ENCODE data around the gene KCNH6.

KCNH6 gene

DNA sequence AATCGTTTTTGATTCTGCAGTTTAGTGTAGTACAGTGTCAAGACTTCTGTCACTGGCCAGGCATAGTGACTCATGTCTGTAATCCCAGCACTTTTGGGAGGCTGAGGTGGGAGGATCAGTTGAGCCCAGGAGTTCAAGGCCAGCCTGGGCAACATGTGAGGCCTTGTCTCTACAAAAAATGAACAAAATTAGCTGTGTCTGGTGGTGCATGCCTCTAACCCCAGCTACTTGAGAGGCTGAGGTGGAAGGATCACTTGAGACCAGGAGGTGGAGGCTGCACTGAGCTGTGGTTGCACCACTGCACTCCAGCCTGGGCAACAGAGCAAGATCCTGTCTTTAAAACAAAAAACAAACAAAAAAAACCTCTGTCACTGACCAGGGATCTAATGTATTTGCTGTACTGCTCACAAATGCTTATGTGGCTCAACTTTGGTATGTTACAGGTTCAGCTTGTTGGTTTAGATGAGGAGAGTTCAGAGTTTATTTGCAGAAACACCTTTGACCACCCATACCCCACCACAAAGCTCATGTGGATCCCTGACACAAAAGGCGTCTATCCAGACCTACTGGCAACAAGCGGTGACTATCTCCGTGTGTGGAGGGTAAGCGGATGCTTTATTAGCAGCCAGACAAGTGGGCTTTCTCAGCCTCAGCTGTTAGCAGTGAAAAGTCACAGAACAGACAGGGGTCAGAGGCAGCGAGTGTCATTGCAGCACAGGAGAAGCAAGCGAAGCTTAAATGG is 55.0 kb downstream of the KCNH6 start:
- H3K36me3 ChIP-seq (ENCODE audit: insufficient read depth, low read length) = peaks cover 27% of the 10 kb centered on the region
- no peak overlapping the region for H3K27ac ChIP-seq (ENCODE audit: low read depth, low read length)
- no peak overlapping the region for H3K9ac ChIP-seq (ENCODE audit: low read length)

DNA sequence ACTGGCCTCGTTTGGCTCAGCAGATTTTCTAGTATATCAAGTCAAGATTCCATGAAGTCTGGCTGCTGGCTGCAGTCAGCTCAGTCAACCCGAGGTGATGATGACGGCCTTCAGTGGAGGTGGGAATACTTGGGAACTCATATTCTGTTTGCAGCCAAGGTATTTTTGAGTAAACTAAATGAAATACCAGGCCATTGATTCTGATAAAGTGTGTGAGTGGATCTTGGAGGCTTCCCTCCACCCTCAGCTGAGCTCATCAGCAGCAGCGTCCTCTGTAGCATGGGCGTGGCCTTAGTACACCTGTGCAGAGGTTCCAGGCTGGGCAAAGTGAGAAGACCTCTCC is 55.6 kb downstream of the KCNH6 start:
- Histone ChIP-seq H3K4me3 (ENCODE audit: low read depth in 1 of 2, low read length in 2 of 2) (no peak overlapping the region), H3K9me3 (ENCODE audit: low read length) (no peaks in the 10 kb centered on the region), H3K36me3 (ENCODE audit: insufficient read depth, low read length) (peaks cover 33% of the 10 kb centered on the region), H3K27me3 (ENCODE audit: control insufficient read depth in 1 of 2, insufficient read depth in 2 of 2, low read length in 2 of 2) (no peaks in the 10 kb centered on the region), H3K9ac (ENCODE audit: low read length) (no peak overlapping the region), H3K4me1 (ENCODE audit: insufficient read depth, low read length) (no peaks in the 10 kb centered on the region), H3K27ac (ENCODE audit: low read depth, low read length) (no peak overlapping the region)

More for the DNA sequence above, 55.0 kb downstream of the KCNH6 start:
- Histone ChIP-seq H3K4me1 (ENCODE audit: insufficient read depth, low read length) (no peaks in the 10 kb centered on the region), H3K4me3 (ENCODE audit: low read depth in 1 of 2, low read length in 2 of 2) (no peak overlapping the region), H3K9me3 (ENCODE audit: low read length) (no peaks in the 10 kb centered on the region), H3K27me3 (ENCODE audit: control insufficient read depth in 1 of 2, insufficient read depth in 2 of 2, low read length in 2 of 2) (no peaks in the 10 kb centered on the region)

DNA sequence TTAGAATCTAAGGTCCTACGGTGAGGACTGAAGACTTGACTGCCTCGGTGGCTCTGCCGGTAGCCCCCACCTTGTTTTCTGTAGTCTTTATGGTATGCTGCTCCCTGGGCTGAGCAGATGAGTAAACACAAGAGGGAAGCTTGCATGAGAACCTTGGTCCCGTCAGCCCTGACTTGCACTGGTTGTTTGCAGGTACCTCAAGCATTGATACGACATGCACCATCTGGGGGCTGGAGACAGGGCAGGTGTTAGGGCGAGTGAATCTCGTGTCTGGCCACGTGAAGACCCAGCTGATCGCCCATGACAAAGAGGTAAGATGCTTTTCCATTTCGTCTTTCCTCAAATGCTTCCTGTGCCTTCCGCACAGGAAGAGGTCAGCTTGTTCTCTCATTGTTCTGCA is 56.5 kb downstream of the KCNH6 start:
- Histone ChIP-seq H3K27ac (ENCODE audit: low read depth, low read length) (no peak overlapping the region), H3K9ac (ENCODE audit: low read length) (no peak overlapping the region), H3K4me1 (ENCODE audit: insufficient read depth, low read length) (no peaks in the 10 kb centered on the region), H3K4me3 (ENCODE audit: low read depth in 1 of 2, low read length in 2 of 2) (no peak overlapping the region), H3K27me3 (ENCODE audit: control insufficient read depth in 1 of 2, insufficient read depth in 2 of 2, low read length in 2 of 2) (no peaks in the 10 kb centered on the region), H3K9me3 (ENCODE audit: low read length) (no peaks in the 10 kb centered on the region), H3K36me3 (ENCODE audit: insufficient read depth, low read length) (peaks cover 37% of the 10 kb centered on the region)

DNA sequence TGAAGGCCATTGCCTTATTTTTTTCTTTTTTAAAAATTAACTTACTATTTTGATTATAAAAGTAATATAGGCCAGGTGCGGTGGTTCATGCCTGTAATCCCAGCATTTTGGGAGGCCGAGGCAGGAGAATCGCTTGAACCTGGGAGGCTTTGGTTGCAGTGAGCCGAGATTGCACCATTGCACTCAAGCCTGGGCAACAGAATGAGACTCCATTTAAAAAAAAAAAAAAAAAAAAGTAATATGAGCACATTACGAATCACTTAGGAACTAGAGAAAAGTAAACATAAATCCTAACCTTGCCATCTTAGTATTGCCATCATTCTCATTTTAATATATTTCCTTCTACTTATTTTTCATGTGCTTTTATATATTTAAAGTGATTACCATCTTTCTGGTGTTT is 64.6 kb downstream of the KCNH6 start:
- Histone ChIP-seq H3K9ac (ENCODE audit: low read length) (no peak overlapping the region), H3K27ac (ENCODE audit: low read depth, low read length) (no peak overlapping the region), H3K9me3 (ENCODE audit: low read length) (no peaks in the 10 kb centered on the region), H3K4me1 (ENCODE audit: insufficient read depth, low read length) (no peaks in the 10 kb centered on the region), H3K27me3 (ENCODE audit: control insufficient read depth in 1 of 2, insufficient read depth in 2 of 2, low read length in 2 of 2) (no peaks in the 10 kb centered on the region), H3K4me3 (ENCODE audit: low read depth in 1 of 2, low read length in 2 of 2) (no peak overlapping the region), H3K36me3 (ENCODE audit: insufficient read depth, low read length) (peaks cover 67% of the 10 kb centered on the region)

DNA sequence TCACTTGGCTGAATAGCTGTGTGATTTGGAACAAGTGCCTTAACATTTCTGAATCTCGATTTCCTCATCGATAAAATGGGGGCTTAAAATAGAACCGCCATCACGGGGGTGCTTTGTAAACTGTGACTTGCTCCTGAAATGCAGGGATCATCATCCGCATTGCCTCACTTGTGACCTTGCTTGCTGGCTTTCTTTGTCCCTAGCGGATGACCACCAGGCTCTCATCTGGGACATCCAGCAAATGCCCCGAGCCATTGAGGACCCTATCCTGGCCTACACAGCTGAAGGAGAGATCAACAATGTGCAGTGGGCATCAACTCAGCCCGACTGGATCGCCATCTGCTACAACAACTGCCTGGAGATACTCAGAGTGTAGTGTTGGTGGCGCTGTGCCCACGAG is 65.6 kb downstream of the KCNH6 start:
- no peak overlapping the region for H3K9ac ChIP-seq (ENCODE audit: low read length)
- no peak overlapping the region for H3K27ac ChIP-seq (ENCODE audit: low read depth, low read length)
- no peak overlapping the region for H3K4me3 ChIP-seq (ENCODE audit: low read depth in 1 of 2, low read length in 2 of 2)
- no peaks in the 10 kb centered on the region for H3K9me3 ChIP-seq (ENCODE audit: low read length)
- no peaks in the 10 kb centered on the region for H3K27me3 ChIP-seq (ENCODE audit: control insufficient read depth in 1 of 2, insufficient read depth in 2 of 2, low read length in 2 of 2)
- no peaks in the 10 kb centered on the region for H3K4me1 ChIP-seq (ENCODE audit: insufficient read depth, low read length)
- peaks cover 58% of the 10 kb centered on the region for H3K36me3 ChIP-seq (ENCODE audit: insufficient read depth, low read length)

DNA sequence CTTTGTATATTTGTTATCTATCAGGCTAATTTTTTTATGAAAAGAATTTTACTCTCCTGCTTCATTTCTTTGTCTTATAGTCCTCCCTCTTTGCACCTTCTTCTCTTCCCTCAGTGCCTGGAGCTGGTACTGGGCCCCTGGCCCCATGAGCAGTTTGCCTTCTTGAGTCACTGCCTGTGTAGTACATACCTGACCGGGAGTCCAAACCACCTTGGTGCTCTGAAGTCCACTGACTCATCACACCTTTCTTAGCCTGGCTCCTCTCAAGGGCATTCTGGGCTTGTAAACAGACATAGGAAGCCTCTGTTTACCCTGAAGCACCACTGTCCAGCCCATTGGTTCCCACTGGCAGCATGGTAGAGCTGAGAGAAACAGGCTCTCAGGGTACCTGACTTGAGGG is 66.5 kb downstream of the KCNH6 start:
- Histone ChIP-seq H3K27me3 (ENCODE audit: control insufficient read depth in 1 of 2, insufficient read depth in 2 of 2, low read length in 2 of 2) (no peaks in the 10 kb centered on the region), H3K4me1 (ENCODE audit: insufficient read depth, low read length) (no peaks in the 10 kb centered on the region), H3K27ac (ENCODE audit: low read depth, low read length) (no peak overlapping the region), H3K4me3 (ENCODE audit: low read depth in 1 of 2, low read length in 2 of 2) (no peak overlapping the region), H3K9me3 (ENCODE audit: low read length) (no peaks in the 10 kb centered on the region), H3K36me3 (ENCODE audit: insufficient read depth, low read length) (peaks cover 54% of the 10 kb centered on the region), H3K9ac (ENCODE audit: low read length) (no peak overlapping the region)

DNA sequence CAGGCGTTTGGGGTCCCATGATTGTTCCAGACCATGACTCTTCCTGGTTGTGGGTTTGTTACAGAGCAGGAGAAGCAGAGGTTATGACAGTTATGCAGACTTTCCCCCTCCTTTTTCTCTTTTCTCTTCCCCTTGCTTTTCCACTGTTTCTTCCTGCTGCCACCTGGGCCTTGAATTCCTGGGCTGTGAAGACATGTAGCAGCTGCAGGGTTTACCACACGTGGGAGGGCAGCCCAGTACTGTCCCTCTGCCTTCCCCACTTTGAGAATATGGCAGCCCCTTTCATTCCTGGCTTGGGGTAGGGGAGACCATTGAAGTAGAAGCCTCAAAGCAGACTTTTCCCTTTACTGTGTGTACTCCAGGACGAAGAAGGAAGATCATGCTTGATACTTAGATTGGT is 69.6 kb downstream of the KCNH6 start:
- Histone ChIP-seq H3K27ac (ENCODE audit: low read depth, low read length) (no peak overlapping the region), H3K4me3 (ENCODE audit: low read depth in 1 of 2, low read length in 2 of 2) (no peak overlapping the region), H3K27me3 (ENCODE audit: control insufficient read depth in 1 of 2, insufficient read depth in 2 of 2, low read length in 2 of 2) (no peaks in the 10 kb centered on the region), H3K36me3 (ENCODE audit: insufficient read depth, low read length) (peaks cover 39% of the 10 kb centered on the region), H3K9ac (ENCODE audit: low read length) (no peak overlapping the region), H3K4me1 (ENCODE audit: insufficient read depth, low read length) (no peaks in the 10 kb centered on the region), H3K9me3 (ENCODE audit: low read length) (no peaks in the 10 kb centered on the region)

DNA sequence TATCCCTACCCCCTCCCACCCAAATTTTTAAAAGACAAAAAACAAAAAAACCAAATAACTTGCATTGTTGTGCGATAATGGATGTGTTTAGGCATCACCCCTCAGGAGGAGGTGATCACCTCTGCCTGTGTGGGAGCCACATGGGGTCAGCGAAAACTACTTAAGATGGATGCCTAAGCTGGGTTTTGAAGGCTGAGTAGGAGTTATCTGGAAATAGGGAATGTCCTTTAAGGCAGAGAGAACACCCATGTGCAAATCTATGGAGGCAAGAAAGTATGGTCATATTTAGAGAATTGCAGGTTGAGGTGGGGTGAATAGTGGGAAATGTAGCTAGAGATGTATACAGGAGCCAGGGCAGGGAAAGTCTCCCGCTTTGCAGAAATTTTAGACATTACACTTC is 72.0 kb downstream of the KCNH6 start:
- no peak overlapping the region for H3K27ac ChIP-seq (ENCODE audit: low read depth, low read length)
- H3K36me3 ChIP-seq (ENCODE audit: insufficient read depth, low read length) = peaks cover 19% of the 10 kb centered on the region
- H3K4me3 ChIP-seq (ENCODE audit: low read depth in 1 of 2, low read length in 2 of 2) = no peak overlapping the region
- no peaks in the 10 kb centered on the region for H3K9me3 ChIP-seq (ENCODE audit: low read length)
- no peak overlapping the region for H3K9ac ChIP-seq (ENCODE audit: low read length)
- no peaks in the 10 kb centered on the region for H3K27me3 ChIP-seq (ENCODE audit: control insufficient read depth in 1 of 2, insufficient read depth in 2 of 2, low read length in 2 of 2)
- H3K4me1 ChIP-seq (ENCODE audit: insufficient read depth, low read length) = peaks cover 5% of the 10 kb centered on the region
